Measurements from ENCODE around the gene P2RX6.

DNA sequence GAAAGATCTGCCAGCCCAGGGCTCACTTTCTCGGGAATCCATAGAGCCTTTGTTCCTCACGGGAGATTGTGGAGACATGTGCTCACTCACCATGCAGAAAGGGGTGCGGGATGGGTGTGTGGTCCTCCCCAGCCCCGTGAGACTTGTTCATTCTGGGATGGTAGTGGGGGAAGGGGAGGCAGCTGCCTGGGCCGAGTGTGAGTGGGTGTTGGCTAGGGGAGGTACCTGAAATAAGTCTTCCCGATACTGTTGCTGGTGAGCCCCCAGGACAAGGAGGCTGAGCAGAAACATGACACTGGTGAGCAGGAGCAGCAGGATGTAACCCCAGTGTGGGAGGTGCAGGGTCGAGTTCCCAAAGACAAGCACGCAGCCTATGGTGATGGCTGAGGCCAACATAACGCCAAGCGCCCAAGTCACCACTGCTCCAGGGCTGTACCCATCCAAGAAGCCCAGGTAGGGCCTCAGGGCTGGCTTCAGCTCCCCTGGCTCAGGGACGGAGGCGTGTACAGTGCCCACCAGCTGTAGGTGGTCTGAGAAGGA lies 14.6 kb downstream of the P2RX6 start:
- TF ChIP-seq PATZ1 (CRISPR knock-in tag; IDR thresholded peaks at IDR 0.05; ENCODE audit: borderline replicate concordance) (no peak), ARNTL (CRISPR knock-in tag; IDR thresholded peaks at IDR 0.05; ENCODE audit: borderline replicate concordance, low read depth) (no peak), ZC3H10 (CRISPR knock-in tag; IDR thresholded peaks at IDR 0.05) (no peak), RARB (CRISPR knock-in tag; IDR thresholded peaks at IDR 0.05) (no peak), SNAI2 (CRISPR knock-in tag; IDR thresholded peaks at IDR 0.05) (no peak), ESRRG (CRISPR knock-in tag; IDR thresholded peaks at IDR 0.05) (no peak), CSDC2 (CRISPR knock-in tag; IDR thresholded peaks at IDR 0.05) (no peak), TOX (CRISPR knock-in tag; IDR thresholded peaks at IDR 0.05; ENCODE audit: borderline replicate concordance) (no peak), PPARA (CRISPR knock-in tag; IDR thresholded peaks at IDR 0.05; ENCODE audit: borderline replicate concordance) (no peak), ZNF8 (CRISPR knock-in tag; IDR thresholded peaks at IDR 0.05) (no peak), TSHZ2 (CRISPR knock-in tag; IDR thresholded peaks at IDR 0.05) (no peak), BACH2 (CRISPR knock-in tag; IDR thresholded peaks at IDR 0.05; ENCODE audit: borderline replicate concordance) (no peak)
- TF ChIP-seq, protein P1, sequence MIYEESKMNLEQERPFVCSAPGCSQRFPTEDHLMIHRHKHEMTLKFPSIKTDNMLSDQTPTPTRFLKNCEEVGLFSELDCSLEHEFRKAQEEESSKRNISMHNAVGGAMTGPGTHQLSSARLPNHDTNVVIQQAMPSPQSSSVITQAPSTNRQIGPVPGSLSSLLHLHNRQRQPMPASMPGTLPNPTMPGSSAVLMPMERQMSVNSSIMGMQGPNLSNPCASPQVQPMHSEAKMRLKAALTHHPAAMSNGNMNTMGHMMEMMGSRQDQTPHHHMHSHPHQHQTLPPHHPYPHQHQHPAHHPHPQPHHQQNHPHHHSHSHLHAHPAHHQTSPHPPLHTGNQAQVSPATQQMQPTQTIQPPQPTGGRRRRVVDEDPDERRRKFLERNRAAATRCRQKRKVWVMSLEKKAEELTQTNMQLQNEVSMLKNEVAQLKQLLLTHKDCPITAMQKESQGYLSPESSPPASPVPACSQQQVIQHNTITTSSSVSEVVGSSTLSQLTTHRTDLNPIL (CRISPR knock-in tag; IDR thresholded peaks at IDR 0.05; ENCODE audit: low read depth), result no peak

All from SK-N-SH treated with all-trans-retinoic acid at 6 μM for 48 hours (cell line).